ENCODE measurements around the gene GSG1L.

The GSG1L gene

DNA sequence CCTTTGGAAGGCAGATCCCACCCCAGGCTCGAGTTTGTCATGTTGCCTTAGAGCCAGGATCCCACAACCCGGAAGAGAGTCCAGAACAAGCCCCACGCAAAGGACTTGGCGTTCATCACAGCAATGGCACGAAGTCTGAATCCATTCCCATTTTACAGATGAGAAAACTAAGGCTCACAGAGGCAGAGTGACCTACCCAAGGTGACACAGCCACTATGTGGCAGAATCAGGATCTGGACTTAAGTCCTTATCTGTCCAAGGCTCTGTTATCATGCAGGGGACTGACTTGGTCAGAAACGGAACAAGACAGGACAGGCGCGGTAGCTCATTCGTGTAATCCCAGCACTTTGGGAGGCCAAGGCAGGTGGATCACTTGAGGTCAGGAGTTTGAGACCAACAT, 86.5 kb downstream of the GSG1L start:
- H3K4me1 ChIP-seq (ENCODE audit: control insufficient read depth, insufficient read depth, low read length): no peaks in the 10 kb centered on the region
- H3K27me3 ChIP-seq (replicated peaks; ENCODE audit: control insufficient read depth, insufficient read depth, low read length): peaks cover 34% of the 10 kb centered on the region
- no peaks in the 10 kb centered on the region for H3K36me3 ChIP-seq (ENCODE audit: control insufficient read depth, insufficient read depth, low read length, severe bottlenecking)
- no peak overlapping the region for H3K4me3 ChIP-seq (ENCODE audit: low read length)
- no peak overlapping the region for H3K9ac ChIP-seq (ENCODE audit: low read length)
- H3K9me3 ChIP-seq (ENCODE audit: control insufficient read depth, low read length): peaks cover under 1% of the 10 kb centered on the region
- no peak for DNase-seq (ENCODE audit: low read depth)

DNA sequence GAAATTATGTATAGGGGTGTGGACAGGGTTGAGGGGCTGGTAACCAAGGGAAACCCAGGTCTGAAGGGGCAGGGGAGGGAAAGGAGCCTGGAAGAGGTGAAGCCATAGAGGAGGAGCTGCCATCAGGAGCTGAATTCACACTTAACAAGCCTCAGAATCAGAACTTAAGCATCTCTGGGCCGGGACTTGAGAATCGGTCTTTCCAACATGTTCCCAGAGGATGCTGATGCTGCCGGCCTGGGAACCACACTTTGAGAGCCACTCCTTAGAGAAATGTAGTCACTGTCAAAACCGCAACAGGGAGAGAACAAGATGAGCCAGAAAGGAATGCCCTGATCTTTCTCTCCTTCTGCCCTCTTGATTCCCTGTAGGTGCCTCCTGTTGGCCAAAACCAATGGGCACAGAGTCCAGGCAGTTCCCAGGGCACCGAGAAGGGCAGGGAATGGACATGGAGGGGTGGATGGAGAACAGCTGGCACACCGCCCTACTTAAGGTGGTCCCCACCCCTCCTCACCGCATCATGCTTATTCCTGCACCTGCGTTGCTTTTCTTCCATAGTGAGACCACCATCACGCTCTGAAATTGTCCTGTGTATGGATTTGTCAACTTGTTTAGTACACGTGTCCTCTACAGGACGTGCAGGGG, 88.5 kb downstream of the GSG1L start:
- no peak for DNase-seq (ENCODE audit: low read depth)
- no peaks in the 10 kb centered on the region for H3K4me1 ChIP-seq (ENCODE audit: control insufficient read depth, insufficient read depth, low read length)
- no peak overlapping the region for H3K9ac ChIP-seq (ENCODE audit: low read length)

DNA sequence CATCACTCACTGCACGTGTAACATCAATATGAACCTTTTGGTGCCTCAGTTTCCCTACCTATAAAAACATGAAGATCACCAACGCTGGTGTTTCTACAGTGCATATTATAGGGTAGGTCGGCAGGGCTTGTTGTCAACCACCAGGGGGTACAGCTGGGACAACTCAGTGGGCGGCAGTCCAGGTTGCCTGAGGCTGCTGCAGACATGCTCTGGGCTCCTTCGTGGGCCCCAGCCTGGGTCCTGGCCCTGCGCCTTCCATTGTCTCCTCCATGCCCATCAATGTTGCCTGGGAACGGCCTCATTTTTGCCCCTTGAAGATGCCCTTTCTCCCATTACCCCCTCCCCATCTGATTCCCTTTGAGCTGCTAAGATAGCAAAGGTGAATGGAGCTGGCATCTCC, 89.8 kb downstream of the GSG1L start:
- no peak for DNase-seq (ENCODE audit: low read depth)
- Histone ChIP-seq H3K4me3 (ENCODE audit: low read length) (no peak overlapping the region), H3K36me3 (ENCODE audit: control insufficient read depth, insufficient read depth, low read length, severe bottlenecking) (no peaks in the 10 kb centered on the region), H3K27me3 (replicated peaks; ENCODE audit: control insufficient read depth, insufficient read depth, low read length) (peaks cover 31% of the 10 kb centered on the region), H3K4me1 (ENCODE audit: control insufficient read depth, insufficient read depth, low read length) (no peaks in the 10 kb centered on the region), H3K9ac (ENCODE audit: low read length) (no peak overlapping the region), H3K9me3 (ENCODE audit: control insufficient read depth, low read length) (peaks cover 17% of the 10 kb centered on the region)

More for the DNA sequence above, 88.5 kb downstream of the GSG1L start:
- H3K27me3 ChIP-seq (replicated peaks; ENCODE audit: control insufficient read depth, insufficient read depth, low read length): peaks cover 34% of the 10 kb centered on the region
- peaks cover 12% of the 10 kb centered on the region for H3K9me3 ChIP-seq (ENCODE audit: control insufficient read depth, low read length)
- no peaks in the 10 kb centered on the region for H3K36me3 ChIP-seq (ENCODE audit: control insufficient read depth, insufficient read depth, low read length, severe bottlenecking)
- H3K4me3 ChIP-seq (ENCODE audit: low read length): no peak overlapping the region

DNA sequence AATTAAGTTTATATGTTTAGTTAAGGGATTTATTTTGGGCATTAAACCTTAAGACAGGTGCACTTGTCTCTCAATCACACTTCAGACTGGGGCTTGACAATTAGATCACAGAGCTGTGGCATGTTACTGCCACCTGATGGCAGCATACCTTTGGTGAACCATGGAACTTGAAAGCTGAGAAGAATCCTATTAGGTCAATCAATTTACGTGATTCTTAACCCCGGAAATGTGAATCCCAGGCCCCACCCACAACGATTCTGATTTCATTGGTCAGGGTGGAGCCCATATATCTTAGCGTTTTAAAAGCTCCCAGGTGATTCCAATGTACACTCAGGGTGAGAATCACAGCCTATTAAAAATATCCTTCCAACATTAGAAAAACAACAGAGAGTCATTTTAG, 91.0 kb downstream of the GSG1L start:
- H3K9me3 ChIP-seq (ENCODE audit: control insufficient read depth, low read length): peaks cover 17% of the 10 kb centered on the region
- H3K36me3 ChIP-seq (ENCODE audit: control insufficient read depth, insufficient read depth, low read length, severe bottlenecking): no peaks in the 10 kb centered on the region
- no peaks in the 10 kb centered on the region for H3K4me1 ChIP-seq (ENCODE audit: control insufficient read depth, insufficient read depth, low read length)
- no peak overlapping the region for H3K9ac ChIP-seq (ENCODE audit: low read length)
- DNase-seq (ENCODE audit: low read depth): peak; percentile 9
- H3K27me3 ChIP-seq (replicated peaks; ENCODE audit: control insufficient read depth, insufficient read depth, low read length): peaks cover 31% of the 10 kb centered on the region
- no peak overlapping the region for H3K4me3 ChIP-seq (ENCODE audit: low read length)

DNA sequence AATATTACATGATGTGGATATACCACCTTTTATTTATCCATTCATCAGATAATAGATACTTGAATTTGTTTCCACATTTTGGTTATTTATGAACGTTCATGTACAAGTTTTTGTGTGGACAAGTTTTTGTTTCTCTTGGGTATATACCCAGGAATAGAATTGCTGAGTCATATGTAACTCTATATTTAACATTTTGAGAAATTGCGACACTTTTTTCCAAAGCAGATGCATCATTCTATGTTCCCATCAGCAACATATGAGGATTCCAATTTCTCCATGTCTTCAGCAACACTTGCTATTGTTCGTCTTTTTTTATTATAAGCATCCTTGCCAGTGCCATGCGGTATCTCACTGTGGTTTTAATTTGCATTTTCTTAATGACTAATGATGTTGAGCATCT, 93.9 kb downstream of the GSG1L start:
- Histone ChIP-seq H3K27me3 (replicated peaks; ENCODE audit: control insufficient read depth, insufficient read depth, low read length) (peaks cover 19% of the 10 kb centered on the region), H3K9ac (ENCODE audit: low read length) (no peak overlapping the region), H3K9me3 (ENCODE audit: control insufficient read depth, low read length) (peaks cover 17% of the 10 kb centered on the region)

DNA sequence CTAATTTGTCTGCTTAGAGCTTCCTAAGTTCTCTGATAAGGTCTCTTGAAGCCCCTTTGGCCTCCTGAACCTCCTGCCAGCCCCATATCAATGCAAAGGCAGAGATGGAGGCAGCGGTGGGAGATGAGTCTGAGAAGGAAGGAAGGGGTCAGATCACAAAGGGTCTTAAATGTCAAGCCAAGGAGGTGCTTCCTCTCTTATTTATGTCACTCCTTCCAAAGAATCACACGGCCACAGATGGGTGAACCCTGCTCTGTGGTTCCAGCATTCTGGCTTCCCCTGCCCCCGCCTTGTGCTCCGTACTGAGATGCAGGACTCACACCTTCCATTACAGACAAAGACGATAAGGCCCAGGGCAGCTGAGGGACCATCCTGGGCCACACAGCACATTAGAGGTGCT, 96.3 kb downstream of the GSG1L start:
- Histone ChIP-seq H3K27me3 (replicated peaks; ENCODE audit: control insufficient read depth, insufficient read depth, low read length) (peaks cover 11% of the 10 kb centered on the region), H3K9ac (ENCODE audit: low read length) (no peak overlapping the region), H3K36me3 (ENCODE audit: control insufficient read depth, insufficient read depth, low read length, severe bottlenecking) (no peaks in the 10 kb centered on the region), H3K4me1 (ENCODE audit: control insufficient read depth, insufficient read depth, low read length) (no peaks in the 10 kb centered on the region), H3K4me3 (ENCODE audit: low read length) (no peak overlapping the region), H3K9me3 (ENCODE audit: control insufficient read depth, low read length) (peaks cover 28% of the 10 kb centered on the region)
- no peak for DNase-seq (ENCODE audit: low read depth)

More for the DNA sequence above, 93.9 kb downstream of the GSG1L start:
- no peaks in the 10 kb centered on the region for H3K4me1 ChIP-seq (ENCODE audit: control insufficient read depth, insufficient read depth, low read length)
- peak; percentile 19 for DNase-seq (ENCODE audit: low read depth)
- no peak overlapping the region for H3K4me3 ChIP-seq (ENCODE audit: low read length)
- H3K36me3 ChIP-seq (ENCODE audit: control insufficient read depth, insufficient read depth, low read length, severe bottlenecking): no peaks in the 10 kb centered on the region

DNA sequence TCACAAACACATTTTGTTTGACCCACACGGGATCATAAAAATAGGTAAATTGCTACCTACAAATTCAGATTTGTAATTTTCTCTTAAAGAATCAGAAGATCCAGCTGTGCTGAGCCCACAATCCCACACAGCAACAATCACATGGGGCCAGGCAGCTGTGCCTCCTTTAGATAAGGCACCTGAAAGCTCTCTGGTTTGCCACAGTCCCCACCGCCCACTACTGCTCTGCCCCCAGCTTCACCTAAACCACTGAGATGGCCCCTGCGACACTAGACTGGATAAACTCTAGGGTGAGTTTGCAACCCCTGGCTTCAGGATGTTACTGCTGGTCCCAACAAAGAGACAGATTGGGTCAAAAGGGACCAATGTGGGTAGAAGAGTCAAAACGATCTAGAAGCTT, 96.8 kb downstream of the GSG1L start:
- no peaks in the 10 kb centered on the region for H3K4me1 ChIP-seq (ENCODE audit: control insufficient read depth, insufficient read depth, low read length)
- no peaks in the 10 kb centered on the region for H3K36me3 ChIP-seq (ENCODE audit: control insufficient read depth, insufficient read depth, low read length, severe bottlenecking)
- no peak for DNase-seq (ENCODE audit: low read depth)
- no peak overlapping the region for H3K4me3 ChIP-seq (ENCODE audit: low read length)
- no peak overlapping the region for H3K9ac ChIP-seq (ENCODE audit: low read length)
- peaks cover 27% of the 10 kb centered on the region for H3K9me3 ChIP-seq (ENCODE audit: control insufficient read depth, low read length)
- H3K27me3 ChIP-seq (replicated peaks; ENCODE audit: control insufficient read depth, insufficient read depth, low read length): peaks cover 11% of the 10 kb centered on the region

DNA sequence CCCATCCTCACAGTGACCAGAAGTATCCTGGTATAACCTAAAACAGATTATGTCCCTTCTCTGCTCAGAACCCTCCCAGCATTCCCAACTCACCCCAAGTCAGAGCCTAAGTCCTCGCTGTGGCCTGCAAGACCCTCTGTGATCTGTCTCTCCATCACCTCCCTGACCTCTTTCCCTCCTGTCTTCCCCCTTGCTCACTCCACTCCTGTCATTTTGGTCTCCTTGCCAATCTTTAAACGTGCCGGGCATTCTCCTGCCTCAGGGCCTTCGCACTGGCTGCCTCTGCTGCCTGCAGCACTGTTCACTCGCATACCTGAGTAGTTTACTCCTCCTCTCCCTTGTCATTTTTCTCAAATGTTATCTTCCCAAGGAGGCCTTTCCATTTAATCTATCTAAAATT, 97.7 kb downstream of the GSG1L start:
- Histone ChIP-seq H3K9ac (ENCODE audit: low read length) (no peak overlapping the region), H3K4me1 (ENCODE audit: control insufficient read depth, insufficient read depth, low read length) (no peaks in the 10 kb centered on the region), H3K4me3 (ENCODE audit: low read length) (no peak overlapping the region), H3K9me3 (ENCODE audit: control insufficient read depth, low read length) (peaks cover 20% of the 10 kb centered on the region), H3K27me3 (replicated peaks; ENCODE audit: control insufficient read depth, insufficient read depth, low read length) (peaks cover 11% of the 10 kb centered on the region), H3K36me3 (ENCODE audit: control insufficient read depth, insufficient read depth, low read length, severe bottlenecking) (no peaks in the 10 kb centered on the region)
- no peak for DNase-seq (ENCODE audit: low read depth)

DNA sequence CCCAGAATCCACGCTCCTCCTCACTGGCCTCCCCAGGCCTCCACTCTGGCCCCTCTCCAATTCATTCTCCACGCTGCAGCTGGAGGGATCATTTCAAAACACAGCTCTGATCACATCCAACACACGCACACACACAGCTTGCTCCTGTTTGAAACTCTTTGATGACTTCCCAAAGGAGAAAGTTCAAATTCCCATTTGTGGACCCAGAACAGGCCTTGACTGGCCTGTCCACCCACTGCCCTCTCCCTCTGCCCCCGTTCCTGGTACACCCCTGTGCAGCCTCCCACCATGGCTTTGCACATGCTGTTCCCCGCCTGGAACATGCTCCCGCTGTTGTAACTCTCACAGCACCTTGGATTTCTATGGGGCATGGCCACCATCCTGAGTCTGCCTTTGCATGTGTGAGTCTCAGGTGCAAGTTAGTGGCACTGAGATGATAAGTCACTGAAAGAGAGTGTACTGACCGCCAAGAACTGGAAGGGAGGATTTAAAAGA, 100.0 kb downstream of the GSG1L start:
- H3K4me3 ChIP-seq (ENCODE audit: low read length): no peak overlapping the region
- no peak for DNase-seq (ENCODE audit: low read depth)
- H3K36me3 ChIP-seq (ENCODE audit: control insufficient read depth, insufficient read depth, low read length, severe bottlenecking): no peaks in the 10 kb centered on the region
- peaks cover 11% of the 10 kb centered on the region for H3K27me3 ChIP-seq (replicated peaks; ENCODE audit: control insufficient read depth, insufficient read depth, low read length)
- H3K9me3 ChIP-seq (ENCODE audit: control insufficient read depth, low read length): peaks cover 14% of the 10 kb centered on the region
- H3K9ac ChIP-seq (ENCODE audit: low read length): no peak overlapping the region
- H3K4me1 ChIP-seq (ENCODE audit: control insufficient read depth, insufficient read depth, low read length): no peaks in the 10 kb centered on the region

DNA sequence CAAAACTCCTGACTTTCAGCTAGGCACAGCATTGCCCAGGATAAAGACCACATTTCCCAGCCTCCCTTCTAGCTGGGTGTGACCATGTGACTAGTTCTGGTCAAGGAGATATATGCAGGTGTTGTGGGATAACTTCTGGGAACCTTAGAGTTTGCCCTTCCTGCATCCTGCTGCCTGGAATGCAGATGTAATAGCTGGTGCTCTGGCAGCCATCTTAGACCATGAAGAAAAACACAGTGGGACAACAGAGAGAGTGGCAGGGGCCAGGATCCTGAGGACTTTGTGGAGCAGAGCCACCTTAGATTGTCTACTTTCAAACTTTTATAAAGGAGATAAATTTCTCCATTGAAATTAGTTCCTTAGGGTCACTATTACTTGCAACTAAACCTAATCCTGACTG, 101.3 kb downstream of the GSG1L start:
- peaks cover 11% of the 10 kb centered on the region for H3K27me3 ChIP-seq (replicated peaks; ENCODE audit: control insufficient read depth, insufficient read depth, low read length)
- no peak overlapping the region for H3K4me3 ChIP-seq (ENCODE audit: low read length)
- H3K9ac ChIP-seq (ENCODE audit: low read length): no peak overlapping the region
- H3K4me1 ChIP-seq (ENCODE audit: control insufficient read depth, insufficient read depth, low read length): no peaks in the 10 kb centered on the region
- H3K9me3 ChIP-seq (ENCODE audit: control insufficient read depth, low read length): peaks cover 18% of the 10 kb centered on the region
- H3K36me3 ChIP-seq (ENCODE audit: control insufficient read depth, insufficient read depth, low read length, severe bottlenecking): no peaks in the 10 kb centered on the region
- no peak for DNase-seq (ENCODE audit: low read depth)

DNA sequence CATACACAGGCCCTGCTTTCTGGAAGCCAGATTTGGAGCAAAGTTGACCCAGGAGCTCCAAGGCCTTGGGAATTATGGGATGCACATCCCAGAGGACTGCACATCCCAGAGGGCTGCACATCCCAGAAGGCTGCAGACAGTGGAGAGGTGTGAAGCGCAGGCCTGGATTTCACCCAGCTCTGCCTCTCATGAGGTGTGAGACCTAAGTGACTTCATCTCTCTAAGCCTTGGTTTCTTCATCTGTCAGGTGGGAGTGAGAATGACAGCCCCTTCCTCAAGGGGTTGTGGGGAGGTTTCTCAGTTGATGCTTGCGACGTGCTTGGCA, 102.3 kb downstream of the GSG1L start:
- Histone ChIP-seq H3K9ac (ENCODE audit: low read length) (no peak overlapping the region), H3K27me3 (replicated peaks; ENCODE audit: control insufficient read depth, insufficient read depth, low read length) (peaks cover 5% of the 10 kb centered on the region), H3K4me1 (ENCODE audit: control insufficient read depth, insufficient read depth, low read length) (no peaks in the 10 kb centered on the region), H3K9me3 (ENCODE audit: control insufficient read depth, low read length) (peaks cover 22% of the 10 kb centered on the region), H3K36me3 (ENCODE audit: control insufficient read depth, insufficient read depth, low read length, severe bottlenecking) (no peaks in the 10 kb centered on the region), H3K4me3 (ENCODE audit: low read length) (no peak overlapping the region)
- no peak for DNase-seq (ENCODE audit: low read depth)
